ENCODE measurements around the gene ZFC3H1.

The ZFC3H1 gene

DNA sequence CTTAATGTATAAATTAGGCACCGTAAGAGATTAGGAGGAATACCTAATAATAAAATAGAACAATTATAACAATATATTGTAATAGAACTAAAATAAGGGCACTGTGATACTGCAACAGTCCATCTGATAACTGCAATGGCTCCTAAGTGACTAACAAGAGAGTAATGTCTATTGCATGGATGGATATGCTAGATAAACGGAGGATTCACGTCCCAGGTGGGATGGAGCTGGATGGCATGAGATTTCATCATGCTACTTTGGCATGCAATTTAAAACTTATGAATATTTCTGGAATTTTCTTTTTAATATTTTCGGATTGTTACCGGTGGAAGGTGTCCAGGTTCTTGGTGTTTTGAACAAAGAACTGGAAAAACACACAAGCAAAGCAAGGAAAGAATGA, 20.0 kb upstream of the ZFC3H1 start:
- DNase-seq, result no peak

DNA sequence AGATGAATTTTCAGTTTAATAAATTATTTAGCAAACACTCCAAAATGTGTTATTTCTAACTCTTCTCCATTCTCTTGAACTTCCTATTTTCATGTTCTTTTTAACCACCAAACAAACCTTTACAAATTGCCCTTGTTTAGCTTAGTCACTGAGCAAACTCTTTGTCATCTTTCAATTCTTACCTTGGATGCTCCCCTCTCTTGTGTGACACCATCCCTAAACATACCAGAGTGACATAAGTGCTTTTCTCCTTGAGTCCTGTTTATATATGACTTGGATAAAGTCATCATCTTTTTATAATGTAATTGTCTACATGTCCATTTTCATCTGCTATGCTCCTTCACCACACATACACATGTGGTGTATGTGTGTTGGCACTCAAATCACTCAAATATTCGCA, 18.8 kb upstream of the ZFC3H1 start:
- DNase-seq, result no peak

DNA sequence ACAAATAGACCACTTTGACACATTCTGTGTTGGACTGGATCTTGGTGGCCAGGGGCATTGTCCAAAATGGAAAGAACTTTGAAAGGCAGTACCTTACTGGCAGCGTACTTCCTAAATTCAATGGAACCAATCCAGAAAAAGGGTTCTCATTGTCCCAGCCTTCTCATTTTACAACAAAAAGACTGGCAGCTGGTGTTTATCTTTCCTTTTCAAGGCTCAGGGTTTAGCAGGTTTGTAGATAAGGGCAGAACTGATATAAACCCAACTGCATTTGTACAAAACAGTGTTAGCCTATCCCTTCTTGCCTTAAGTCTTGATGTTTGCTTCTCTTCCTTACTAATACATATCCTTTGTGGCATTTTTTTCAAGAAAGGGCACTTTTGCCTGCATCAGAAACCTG, 8.2 kb upstream of the ZFC3H1 start:
- DNase-seq, result peak in 1 of 2 experiments; percentile 39

DNA sequence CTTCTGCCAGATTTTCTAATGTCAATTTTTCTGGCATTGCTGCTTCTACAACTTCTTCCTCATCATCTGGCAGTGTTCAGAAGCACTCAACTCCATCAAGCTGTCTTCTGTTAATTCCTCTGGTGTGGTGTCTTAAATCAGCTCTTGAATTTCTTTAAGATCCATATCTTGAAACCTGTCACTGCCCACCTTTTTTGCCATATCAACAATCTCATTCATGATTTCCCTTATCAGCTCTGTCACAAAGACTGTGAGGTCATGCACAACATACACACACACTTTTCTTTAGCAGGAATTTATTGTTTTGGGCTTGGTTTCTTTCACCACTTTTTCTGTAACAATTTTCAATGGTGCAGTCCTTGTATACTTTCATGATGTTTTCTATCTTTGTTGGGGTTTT, 7.7 kb upstream of the ZFC3H1 start:
- DNase-seq, result peak in 1 of 2 experiments; percentile 5

DNA sequence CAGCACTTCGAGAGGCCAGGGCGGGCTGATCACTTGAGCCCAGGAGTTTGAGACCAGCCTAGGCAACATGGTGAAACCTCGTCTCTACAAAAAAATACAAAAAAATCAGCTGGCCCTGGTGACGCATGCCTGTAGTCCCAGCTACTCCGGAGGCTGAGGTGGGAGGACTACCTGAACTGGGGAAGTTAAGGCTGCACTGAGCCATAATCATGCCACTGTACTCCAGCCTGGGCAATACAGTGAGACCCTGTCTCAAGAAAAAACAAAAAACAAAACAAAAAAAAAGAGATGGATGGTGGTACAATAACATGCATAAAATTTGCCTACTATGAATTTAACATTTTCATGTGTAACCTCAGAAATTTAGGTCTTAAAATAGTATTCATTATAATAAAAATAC, 2.6 kb upstream of the ZFC3H1 start:
- no peak for DNase-seq

DNA sequence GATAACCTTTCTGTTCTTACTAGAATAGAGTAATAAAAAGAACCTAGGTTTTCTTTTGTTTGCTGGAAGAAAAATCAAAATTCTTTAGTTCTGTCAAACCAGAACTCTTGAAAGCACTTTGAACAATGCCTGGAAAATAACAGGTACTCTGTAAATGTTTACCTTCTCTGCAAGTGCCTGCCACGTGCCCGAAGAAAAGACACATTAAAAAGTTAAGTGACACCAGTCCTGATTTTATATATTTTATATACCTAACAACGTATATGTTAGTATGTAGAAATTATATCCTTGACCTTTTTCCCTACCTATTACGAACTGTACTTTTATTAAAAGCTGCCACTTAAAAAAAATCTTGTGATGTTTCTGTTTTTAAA, 1.4 kb upstream of the ZFC3H1 start:
- no peak for DNase-seq

DNA sequence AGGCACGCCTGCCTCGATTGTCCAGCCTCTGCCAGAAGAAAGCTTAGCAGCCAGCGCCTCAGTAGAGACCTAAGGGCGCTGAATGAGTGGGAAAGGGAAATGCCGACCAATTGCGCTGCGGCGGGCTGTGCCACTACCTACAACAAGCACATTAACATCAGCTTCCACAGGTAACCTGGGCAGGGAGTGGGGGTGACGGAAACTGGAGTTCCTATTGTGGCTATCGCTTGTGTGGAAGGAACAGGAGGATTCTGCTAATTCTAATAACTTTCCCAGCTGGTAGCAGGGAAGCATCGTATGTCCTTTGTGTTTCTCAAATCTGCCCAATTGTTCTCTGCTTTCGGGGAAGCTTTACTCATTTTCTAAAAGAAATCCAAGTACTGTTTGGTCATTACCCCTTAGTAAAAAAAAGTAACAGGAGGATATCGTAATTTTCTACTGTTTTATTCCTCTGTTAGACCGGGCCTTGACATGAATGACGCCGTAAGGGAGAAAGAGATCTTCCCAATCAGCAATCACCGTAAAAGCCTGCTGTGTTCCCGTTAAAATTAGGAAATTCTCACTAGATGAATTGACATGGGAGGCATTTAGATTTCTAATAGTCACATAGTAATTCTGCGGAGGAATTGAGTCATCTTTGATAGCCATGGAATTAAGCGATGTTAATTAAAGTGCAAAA, 902 bp upstream of the ZFC3H1 start:
- DNase-seq, result peak in 1 of 2 experiments; percentile 36

DNA sequence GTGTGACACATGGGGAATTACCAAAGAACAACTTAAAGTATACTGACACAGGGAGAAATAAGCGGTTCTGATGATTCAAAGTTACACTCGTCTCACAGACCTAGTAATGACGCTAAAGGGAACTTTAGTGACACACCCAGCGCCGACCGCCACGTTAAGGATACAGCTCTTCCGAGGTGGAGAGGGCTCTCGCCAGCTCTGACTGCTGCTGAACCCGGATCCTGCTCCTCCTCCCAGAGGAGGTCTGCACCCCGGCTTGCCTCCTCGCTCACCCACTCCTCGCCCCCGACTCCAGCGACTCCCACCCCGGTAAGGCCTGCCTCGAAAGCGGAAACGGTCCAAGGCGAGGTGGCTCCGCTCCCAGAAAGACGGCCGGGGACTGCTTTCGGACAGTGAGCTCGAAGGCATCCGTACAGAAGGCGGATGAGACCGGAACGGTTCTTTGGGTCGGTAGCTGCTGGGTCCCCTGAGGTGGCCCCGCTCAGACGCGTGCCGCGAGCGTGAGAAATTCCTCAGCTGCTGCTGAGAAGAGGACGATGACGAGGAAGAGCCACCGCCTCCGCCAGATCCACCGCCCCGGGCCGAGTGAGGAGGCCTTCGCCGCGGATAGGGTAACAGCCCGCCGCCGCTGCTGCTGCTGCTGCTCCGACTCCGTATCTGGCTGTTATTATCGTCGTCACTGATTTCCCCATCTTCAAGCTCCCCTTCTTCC, 643 bp downstream of the ZFC3H1 start:
- peak in 1 of 2 experiments; percentile 39 for DNase-seq

DNA sequence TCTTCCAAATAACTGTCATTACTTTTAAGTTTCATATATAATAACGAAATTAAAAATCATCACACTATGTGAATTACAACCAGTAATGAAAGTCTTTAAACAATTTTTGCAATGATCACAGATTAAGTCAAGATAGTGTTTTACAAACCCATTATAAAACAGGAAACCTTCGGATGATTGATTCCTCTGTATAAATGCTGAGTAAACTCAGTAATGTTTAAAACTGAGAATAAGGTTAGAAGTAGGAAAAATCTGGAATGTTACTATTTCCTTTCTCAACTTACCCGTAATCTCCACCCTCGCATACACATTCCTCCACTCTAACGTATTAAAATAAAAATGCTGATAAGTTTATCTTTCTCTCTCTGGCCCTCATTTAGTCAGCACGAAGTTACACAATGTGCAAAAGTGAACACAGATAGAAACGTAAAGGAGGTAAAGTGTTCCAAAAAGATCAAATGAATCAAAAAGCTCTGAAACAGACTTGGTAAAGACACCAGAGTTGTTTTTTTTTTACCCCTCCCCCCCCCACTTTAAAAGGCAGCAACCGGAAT, 1.6 kb downstream of the ZFC3H1 start:
- DNase-seq, result no peak

DNA sequence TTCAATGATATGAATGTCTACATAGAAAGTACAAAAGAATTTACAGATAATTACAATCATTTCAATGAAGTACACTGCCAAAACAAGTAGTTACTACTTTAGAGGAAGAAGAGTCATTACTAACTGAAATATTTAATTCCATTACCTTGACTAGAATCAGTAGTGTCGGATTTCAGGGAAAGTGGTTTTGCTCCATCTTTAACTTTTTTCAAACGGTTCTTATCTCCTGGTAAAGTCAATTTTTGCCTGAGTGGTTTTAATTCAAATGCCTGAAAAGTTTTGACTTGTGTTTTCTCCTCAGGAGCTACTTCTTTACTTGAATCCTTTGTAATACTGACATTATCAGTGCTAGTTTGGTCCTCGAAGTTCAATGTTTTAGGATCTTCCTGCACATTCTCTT, 6.9 kb downstream of the ZFC3H1 start:
- no peak for DNase-seq

DNA sequence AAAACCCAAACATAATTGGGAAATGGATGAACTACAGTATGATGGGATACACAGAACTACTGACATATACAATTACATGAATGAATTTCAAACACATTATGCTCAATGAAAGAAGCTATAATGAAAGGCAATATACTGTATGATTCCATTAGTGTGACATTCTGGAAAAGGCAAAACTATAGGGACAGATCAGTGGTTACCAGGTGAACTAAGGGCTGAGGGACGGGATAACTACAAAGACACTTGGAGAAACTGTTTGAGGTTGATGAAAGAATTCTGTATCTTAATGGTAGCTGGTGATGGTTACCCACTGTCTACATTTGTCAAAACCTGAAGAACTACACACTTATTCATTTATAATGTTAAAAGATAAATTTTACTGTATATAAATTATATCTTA, 7.7 kb downstream of the ZFC3H1 start:
- DNase-seq, result no peak

DNA sequence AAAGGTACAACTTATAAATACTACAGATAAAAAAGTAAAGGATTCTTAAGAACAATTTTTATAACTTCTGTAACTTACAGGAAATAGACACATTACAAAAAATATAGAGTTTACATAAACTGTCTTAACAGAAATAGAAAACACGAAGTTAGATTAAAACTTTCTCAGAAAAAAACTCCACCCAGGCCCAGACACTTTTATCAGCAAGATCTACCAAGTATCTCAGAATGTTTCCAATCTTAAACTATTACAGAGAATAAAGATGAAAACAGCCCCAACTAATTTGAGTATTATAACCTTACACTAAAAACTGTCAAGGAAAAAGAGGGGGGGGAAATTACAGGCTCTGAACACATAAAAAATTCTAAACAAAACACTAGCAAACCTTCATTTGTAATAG, 8.2 kb downstream of the ZFC3H1 start:
- no peak for DNase-seq

DNA sequence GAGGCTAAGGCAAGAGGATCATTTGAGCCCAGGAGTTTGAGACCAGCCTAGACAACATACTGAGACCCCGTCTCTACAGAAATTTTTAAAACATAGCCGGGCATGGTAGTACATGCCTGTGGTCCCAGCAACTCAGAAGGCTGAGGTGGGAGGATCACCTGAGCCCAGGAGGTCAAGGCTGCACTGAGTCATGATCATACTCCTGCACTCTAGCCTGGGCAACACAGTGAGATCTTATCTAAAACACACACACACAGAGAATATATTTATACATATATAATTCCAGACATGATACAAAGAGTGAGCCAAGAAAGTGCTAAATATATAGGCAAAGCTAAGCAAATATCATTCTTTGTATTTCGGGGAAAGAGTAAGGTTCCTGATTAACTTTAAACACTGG, 9.4 kb downstream of the ZFC3H1 start:
- no peak for DNase-seq

DNA sequence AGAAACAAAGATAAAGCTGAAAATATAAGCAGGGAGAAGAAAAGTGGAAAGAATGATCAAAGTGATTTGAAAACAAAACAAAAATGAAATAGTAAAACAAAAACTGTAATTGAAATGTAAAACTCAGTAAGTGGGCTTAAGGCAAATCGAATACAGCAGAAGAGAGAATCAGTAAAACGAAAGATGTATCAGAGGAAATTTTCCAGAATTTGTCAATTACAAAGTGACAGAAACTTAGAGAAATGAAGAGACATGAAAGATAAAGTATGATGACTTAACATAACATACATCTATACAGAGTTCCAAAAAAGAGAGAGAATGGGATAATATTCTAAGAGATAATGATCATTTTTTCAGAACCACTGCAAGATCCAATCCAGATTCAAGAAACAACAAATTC, 10.5 kb downstream of the ZFC3H1 start:
- no peak for DNase-seq

DNA sequence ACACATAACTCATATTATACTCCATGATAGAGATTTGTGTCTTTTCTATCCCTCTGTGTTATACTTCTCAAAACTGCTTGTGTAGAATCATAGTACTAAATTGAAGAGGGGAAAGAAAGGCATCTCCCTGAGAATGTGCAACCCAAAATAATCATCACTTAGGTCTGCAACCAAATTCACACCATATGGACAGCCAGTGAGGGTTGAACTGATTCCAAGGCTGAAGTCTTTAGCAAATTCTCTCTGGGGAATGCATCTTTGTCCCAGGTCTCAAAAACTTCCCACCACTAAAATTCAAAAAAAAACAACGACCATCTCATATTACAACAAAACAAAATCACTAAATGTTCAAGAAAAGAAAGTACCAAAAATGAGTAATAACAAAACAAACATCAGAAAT, 11.0 kb downstream of the ZFC3H1 start:
- no peak for DNase-seq

DNA sequence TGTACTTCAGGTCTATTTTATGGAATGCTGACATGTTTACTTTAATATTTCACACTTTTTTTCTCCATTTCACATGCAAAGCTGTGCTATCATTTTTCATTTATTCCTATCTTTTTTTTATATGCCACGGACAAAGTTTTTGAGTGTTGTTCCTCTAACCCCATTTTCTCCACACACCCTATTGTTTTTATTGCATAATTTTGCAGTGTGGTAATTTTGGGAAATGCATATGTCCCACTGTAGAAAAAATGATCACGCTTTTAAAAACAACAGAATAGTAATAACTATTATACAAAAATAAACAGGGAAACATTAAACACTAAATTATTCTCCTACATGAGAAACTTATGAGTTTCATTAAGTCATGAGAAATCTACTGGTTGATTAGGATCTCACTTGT, 14.2 kb downstream of the ZFC3H1 start:
- DNase-seq, result no peak

DNA sequence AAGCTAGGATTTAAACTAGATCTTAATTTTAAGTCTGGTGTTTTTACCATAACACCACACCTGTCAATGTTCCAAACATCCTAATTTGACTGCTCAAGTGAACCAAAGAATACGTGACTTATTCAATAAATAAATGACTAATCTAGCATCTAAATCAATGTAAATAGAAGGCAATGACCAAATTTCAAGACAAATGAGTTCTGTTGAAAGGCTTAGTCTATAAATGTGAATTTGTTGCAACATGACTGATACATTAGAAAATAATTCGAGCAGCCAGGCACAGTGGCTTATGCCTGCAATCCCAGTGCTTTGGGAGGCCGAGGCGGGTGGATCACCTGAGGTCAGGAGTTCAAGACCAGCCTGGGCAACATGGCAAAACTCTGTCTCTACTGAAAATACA, 15.1 kb downstream of the ZFC3H1 start:
- no peak for DNase-seq

DNA sequence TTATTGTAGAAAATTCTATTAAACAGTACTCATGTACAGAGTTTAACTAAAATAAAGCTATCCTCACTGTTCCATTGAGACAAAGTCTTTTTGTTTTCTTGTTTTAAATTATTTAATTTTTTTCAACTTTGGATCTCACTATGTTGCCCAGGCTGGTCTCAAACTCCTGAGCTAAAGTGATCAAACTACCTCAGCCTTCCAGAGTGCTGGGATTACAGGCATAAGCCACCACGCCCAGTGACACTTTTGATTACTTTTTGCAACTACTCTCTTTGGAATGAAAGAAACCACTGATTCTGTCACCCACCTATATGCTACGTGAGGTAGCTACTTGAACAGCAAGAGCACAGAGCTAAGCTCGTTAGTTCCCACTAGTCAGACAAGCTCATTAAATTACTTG, 17.1 kb downstream of the ZFC3H1 start:
- DNase-seq, result no peak

DNA sequence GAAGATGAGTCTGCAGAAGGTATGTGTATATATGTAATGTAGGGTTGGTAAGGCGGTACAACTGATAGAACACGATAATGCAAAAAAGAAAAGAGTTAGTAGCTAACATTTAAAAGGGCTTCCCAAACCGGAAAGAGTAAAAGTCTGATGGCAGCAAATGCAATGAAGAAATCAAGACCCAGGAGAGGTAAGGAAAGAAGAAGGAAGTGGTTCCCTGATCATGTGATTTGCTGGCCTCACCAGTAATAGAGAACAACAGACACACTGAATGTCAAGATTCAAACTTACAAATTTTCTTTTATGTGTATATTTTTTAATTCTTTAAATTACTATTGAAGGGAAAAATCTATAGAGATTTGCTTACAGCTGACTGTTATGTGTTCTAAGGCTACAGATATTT, 18.4 kb downstream of the ZFC3H1 start:
- DNase-seq, result no peak

DNA sequence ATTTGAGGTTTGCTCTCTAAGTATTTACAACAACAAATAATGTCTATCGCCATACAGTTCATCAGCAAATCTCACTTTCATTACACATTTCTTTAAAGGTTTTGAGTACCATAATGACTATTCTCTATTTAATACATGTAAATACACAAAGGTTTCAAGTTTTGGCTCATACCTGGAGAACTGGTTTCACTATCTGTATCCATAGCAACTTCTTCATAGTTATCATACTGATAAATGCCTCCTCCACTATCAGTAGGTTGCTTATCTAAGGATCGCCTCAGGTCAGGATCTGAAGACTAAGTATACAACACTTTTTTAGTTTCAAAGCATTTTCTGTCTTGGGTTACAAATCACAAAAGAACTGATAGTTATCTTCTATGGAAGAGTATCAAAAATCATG, 21.4 kb downstream of the ZFC3H1 start:
- no peak for DNase-seq

DNA sequence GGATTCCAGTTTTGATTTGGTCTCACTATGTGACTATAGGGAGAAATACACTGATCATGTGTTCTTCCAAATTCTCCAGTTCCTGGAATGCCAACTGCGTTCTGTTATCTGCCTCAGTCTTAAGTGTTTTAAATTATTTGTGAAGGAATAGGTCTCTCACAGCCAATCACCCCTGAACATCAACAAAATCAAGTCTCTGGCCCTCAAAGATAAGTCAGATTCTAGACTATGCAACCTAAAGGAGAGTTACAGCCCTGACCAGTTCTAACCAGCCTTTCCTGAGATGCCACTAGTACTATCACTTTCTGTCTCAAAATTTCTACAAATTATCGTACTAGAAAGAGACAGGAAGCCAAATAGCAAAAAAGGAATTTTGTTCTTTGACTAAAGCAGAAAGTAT, 22.3 kb downstream of the ZFC3H1 start:
- no peak for DNase-seq

DNA sequence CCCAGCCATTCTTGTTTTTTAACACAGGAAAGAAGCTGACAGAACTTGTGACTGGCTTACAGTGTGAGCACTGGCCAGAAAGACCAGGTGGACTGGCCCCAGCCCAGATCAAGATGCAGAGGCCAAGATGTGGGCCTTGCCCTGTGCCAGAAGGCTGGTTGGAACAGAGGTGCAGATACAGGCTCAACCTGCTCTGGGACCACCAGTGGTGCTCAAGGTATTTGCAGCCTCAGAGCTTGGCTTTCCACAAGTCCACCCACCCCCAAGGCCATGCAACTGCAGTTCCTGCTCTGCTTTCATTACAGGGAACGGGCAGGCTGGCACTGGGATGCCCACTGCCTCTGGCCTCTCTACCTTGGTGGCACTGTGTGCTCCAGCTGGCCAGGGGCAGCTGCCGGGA, 23.3 kb downstream of the ZFC3H1 start:
- DNase-seq, result no peak

DNA sequence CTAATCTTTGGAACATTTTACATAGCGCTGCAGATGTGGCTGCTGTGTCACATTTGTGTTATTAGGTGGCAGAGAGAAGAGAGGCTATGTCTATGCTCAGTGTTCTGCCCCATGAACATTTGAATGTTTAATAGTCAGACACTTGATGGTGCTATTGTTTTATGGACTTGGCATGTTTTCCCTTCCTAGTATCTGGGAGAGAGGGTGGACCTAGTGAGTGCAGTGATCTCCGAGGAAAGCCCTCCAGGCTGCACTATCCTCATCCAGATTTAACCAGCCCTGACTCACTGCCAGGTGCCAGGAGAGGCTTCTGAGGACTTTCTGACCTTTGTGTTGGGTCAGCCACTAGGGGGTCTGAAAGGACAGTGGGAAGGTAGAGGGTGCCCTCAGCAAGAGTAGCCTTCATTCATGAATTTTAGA, 24.3 kb downstream of the ZFC3H1 start:
- DNase-seq, result peak in 1 of 2 experiments; percentile 22

DNA sequence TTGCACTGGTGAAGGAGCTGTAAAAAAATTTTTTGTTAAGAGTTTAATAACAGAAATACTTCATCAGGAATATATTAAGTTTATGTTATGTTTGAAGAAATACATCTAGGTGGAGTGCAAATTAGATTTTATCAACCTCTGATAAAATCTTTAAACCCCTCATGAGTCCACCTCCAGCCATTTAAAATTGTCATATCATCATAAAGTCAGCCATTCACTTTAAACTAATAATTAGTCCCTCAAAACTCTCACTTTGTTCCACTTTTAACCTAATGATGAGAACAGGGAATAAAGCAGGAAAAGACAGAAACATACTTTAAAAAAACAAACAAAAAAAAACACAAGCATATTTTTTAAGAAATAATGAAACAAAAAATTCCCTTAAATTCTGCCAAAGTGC, 25.1 kb downstream of the ZFC3H1 start:
- no peak for DNase-seq

DNA sequence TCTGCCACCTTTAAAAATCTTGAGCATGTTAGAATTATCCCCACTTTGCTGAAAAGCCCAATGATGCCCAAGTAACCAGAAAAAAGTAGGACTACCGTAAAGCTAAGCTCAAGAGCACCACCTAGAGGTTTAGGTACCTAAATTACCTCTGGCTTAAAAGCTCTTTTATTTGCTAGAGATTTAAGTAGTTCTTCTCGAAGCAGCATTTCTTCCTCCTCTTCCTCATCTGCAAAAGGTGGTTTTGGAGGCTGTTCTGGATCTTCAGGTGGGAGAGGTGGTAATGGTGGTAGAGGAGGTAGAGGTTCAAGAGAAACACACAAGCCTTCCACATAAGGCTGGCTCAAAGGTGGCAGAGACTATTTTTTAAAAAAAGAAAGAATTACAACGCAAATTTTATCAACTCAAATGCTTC, 26.9 kb downstream of the ZFC3H1 start:
- peak; percentile 1 to 67 for DNase-seq
